NCI-H1092 treated with DMSO at 0.1 percent for 48 hours (cell line): Measurements from ENCODE around the gene AKNA.
"Not testable (repeated sequence)": the region's sequence is repeated elsewhere in the genome, so short reads cannot be mapped to it uniquely, and the experiment has no call there.

Experiments
- DNase-seq: peaks from one replicate; lab custom pipeline; 2025; lab: John Stamatoyannopoulos, UW

Gene AKNA

GRCh38 chr9:114336699-114337395 is 50.9 kb downstream of the AKNA start:
- DNase-seq = no peak

GRCh38 chr9:114336157-114336556 is 51.6 kb downstream of the AKNA start:
- no peak for DNase-seq

- no peak for DNase-seq
These were observed 52.0 kb downstream of the AKNA start for GRCh38 chr9:114335745-114336144.

- no peak for DNase-seq
These were observed 53.3 kb downstream of the AKNA start for GRCh38 chr9:114334490-114334889.

- not testable (repeated sequence) for DNase-seq
These were observed 54.1 kb downstream of the AKNA start for GRCh38 chr9:114333718-114334117.

GRCh38 chr9:114332474-114333040 is 55.2 kb downstream of the AKNA start:
- DNase-seq = not testable (repeated sequence)

- not testable (repeated sequence) for DNase-seq
These were observed 56.3 kb downstream of the AKNA start for GRCh38 chr9:114331229-114332195.

- no peak for DNase-seq
These were observed 57.1 kb downstream of the AKNA start for GRCh38 chr9:114330636-114331035.

- not testable (repeated sequence) for DNase-seq
These were observed 58.2 kb downstream of the AKNA start, which contains the start of gene ORM2 for GRCh38 chr9:114329625-114330022. TSS of gene ORM2 (plus strand) at chr9:114329869. CDS start at chr9:114329905, 36 bp downstream.

GRCh38 chr9:114328937-114329624 is 58.7 kb downstream of the AKNA start:
- not testable (repeated sequence) for DNase-seq

GRCh38 chr9:114328357-114328820 is 59.4 kb downstream of the AKNA start:
- DNase-seq = not testable (repeated sequence)

- DNase-seq = no peak
These were observed 60.0 kb downstream of the AKNA start for GRCh38 chr9:114327749-114328148.

- DNase-seq = not testable (repeated sequence)
These were observed 62.0 kb downstream of the AKNA start for GRCh38 chr9:114325684-114326254.

- DNase-seq = not testable (repeated sequence)
These were observed 62.8 kb downstream of the AKNA start for GRCh38 chr9:114324965-114325364.

- no peak for DNase-seq
These were observed 63.3 kb downstream of the AKNA start for GRCh38 chr9:114324492-114324891.

GRCh38 chr9:114323849-114324248 is 63.9 kb downstream of the AKNA start:
- DNase-seq = not testable (repeated sequence)

GRCh38 chr9:114322831-114323531 is 64.8 kb downstream of the AKNA start, which contains the start of gene ORM1:
TSS of gene ORM1 (plus strand) at chr9:114323098. CDS start at chr9:114323134, 36 bp downstream.
- not testable (repeated sequence) for DNase-seq

GRCh38 chr9:114322160-114322818 is 65.5 kb downstream of the AKNA start:
- DNase-seq = not testable (repeated sequence)

GRCh38 chr9:114321759-114322158 is 66.0 kb downstream of the AKNA start:
- no peak for DNase-seq

- DNase-seq = not testable (repeated sequence)
These were observed 67.1 kb downstream of the AKNA start for GRCh38 chr9:114320710-114321109.
